ENCODE results near the gene NCK2.

Gene NCK2

DNA sequence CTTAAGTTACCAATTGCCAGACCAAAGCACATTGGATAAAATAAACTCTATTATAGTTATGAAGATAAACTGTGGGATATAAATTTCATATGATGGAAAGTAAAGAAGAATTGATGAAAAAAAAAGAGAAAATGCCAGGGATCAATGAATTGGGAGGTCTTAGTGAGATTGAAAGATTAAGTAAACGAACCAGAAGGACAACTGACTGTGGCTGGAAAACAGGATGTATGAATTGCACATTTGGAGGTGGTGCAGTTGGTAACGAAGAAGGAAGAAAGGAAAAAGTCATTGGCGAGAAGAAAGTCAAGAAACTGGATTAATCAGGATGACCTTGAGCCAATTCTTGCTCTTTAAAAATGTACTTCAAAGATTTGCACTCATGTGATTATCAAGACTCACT, 166.7 kb downstream of the NCK2 start:
- H3K4me2 ChIP-seq (ENCODE audit: insufficient read depth, low read length, poor library complexity, severe bottlenecking), result no peak overlapping the region
- H2BK15ac ChIP-seq (ENCODE audit: low read length), result no peak overlapping the region
- no peak overlapping the region for H3K9ac ChIP-seq (ENCODE audit: low read depth, low read length, poor library complexity)
- H2AFZ ChIP-seq (ENCODE audit: low read length), result no peak overlapping the region
- no peak overlapping the region for H2BK12ac ChIP-seq (ENCODE audit: low read length)
- no peak overlapping the region for H4K91ac ChIP-seq (ENCODE audit: low read depth, low read length, poor library complexity)
- H3K4me1 ChIP-seq (ENCODE audit: control insufficient read depth in 2 of 2, insufficient read depth in 1 of 2, low read depth in 1 of 2, low read length in 2 of 2), result no peaks in the 10 kb centered on the region
- H3K23ac ChIP-seq (ENCODE audit: low read depth, low read length, poor library complexity), result no peak overlapping the region
- no peak overlapping the region for H2BK120ac ChIP-seq (ENCODE audit: low read depth, low read length)
- H3K27me3 ChIP-seq (ENCODE audit: control insufficient read depth in 3 of 3, insufficient read depth in 3 of 3, low read depth in 1 of 3, low read length in 3 of 3), result no peaks in the 10 kb centered on the region
- no peak overlapping the region for H3K4ac ChIP-seq (ENCODE audit: low read length)
- H4K8ac ChIP-seq (ENCODE audit: low read depth, low read length), result no peak overlapping the region
- no CpG with 5 or more reads among the region's 3 CpGs for WGBS, 2 donors (ENCODE audit: extremely low coverage in 2 of 2, insufficient read length in 2 of 2, insufficient replicate concordance in 1 of 2)
- H3K9me3 ChIP-seq (replicated peaks in 1 of 2; ENCODE audit: control insufficient read depth in 2 of 2, insufficient read depth in 1 of 2, low read depth in 1 of 2, low read length in 2 of 2), result peaks cover 0 to 9% of the 10 kb centered on the region in 2 donors
- no peak overlapping the region for H2AK5ac ChIP-seq (ENCODE audit: low read depth, low read length)
- no peaks in the 10 kb centered on the region for H3K36me3 ChIP-seq (replicated peaks in 1 of 2; ENCODE audit: control insufficient read depth in 2 of 2, insufficient read depth in 2 of 2, low read length in 2 of 2)
- DNase-seq (ENCODE audit: low spot score), result no peak
- no peak overlapping the region for H2BK5ac ChIP-seq (ENCODE audit: low read length)
- H3K27ac ChIP-seq (replicated peaks; ENCODE audit: low read length), result no peak overlapping the region
- H3K18ac ChIP-seq (ENCODE audit: low read length), result no peak overlapping the region
- H3K4me3 ChIP-seq (ENCODE audit: low read length in 2 of 2), result no peak overlapping the region
- H3K14ac ChIP-seq (ENCODE audit: low read length), result no peak overlapping the region
- H3K79me1 ChIP-seq (ENCODE audit: low read depth, low read length), result no peaks in the 10 kb centered on the region

DNA sequence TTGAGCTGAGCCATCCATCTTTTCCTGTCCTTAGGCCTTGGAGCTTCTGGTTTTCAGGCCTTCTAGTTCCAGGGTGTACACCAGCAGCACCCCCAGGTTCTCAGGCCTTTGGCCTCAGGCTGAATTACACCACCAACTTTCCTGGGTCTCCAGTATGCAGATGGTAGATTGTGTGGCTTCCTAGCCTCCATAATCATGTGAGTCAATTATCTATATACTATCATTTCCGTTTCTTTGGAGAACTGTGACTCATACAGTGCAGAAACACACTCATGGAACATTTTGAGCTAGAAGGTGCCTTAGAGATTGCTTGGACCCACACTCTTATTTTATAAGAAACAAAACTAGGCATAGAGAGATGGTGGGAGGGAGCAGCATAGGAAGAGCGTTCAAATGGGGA, 167.4 kb downstream of the NCK2 start:
- Histone ChIP-seq H3K36me3 (replicated peaks in 1 of 2; ENCODE audit: control insufficient read depth in 2 of 2, insufficient read depth in 2 of 2, low read length in 2 of 2) (no peaks in the 10 kb centered on the region), H3K27me3 (ENCODE audit: control insufficient read depth in 3 of 3, insufficient read depth in 3 of 3, low read depth in 1 of 3, low read length in 3 of 3) (no peaks in the 10 kb centered on the region), H2BK120ac (ENCODE audit: low read depth, low read length) (no peak overlapping the region), H3K9ac (ENCODE audit: low read depth, low read length, poor library complexity) (no peak overlapping the region), H2BK12ac (ENCODE audit: low read length) (no peak overlapping the region), H4K8ac (ENCODE audit: low read depth, low read length) (no peak overlapping the region), H2AK5ac (ENCODE audit: low read depth, low read length) (no peak overlapping the region), H2AFZ (ENCODE audit: low read length) (no peak overlapping the region), H2BK5ac (ENCODE audit: low read length) (no peak overlapping the region), H3K79me1 (ENCODE audit: low read depth, low read length) (no peaks in the 10 kb centered on the region), H3K18ac (ENCODE audit: low read length) (no peak overlapping the region), H3K9me3 (replicated peaks in 1 of 2; ENCODE audit: control insufficient read depth in 2 of 2, insufficient read depth in 1 of 2, low read depth in 1 of 2, low read length in 2 of 2) (peaks cover 0 to 9% of the 10 kb centered on the region in 2 donors), H3K4me1 (ENCODE audit: control insufficient read depth in 2 of 2, insufficient read depth in 1 of 2, low read depth in 1 of 2, low read length in 2 of 2) (no peaks in the 10 kb centered on the region), H3K14ac (ENCODE audit: low read length) (no peak overlapping the region), H4K91ac (ENCODE audit: low read depth, low read length, poor library complexity) (no peak overlapping the region), H3K4me2 (ENCODE audit: insufficient read depth, low read length, poor library complexity, severe bottlenecking) (no peak overlapping the region), H3K4me3 (ENCODE audit: low read length in 2 of 2) (no peak overlapping the region), H3K23ac (ENCODE audit: low read depth, low read length, poor library complexity) (no peak overlapping the region), H2BK15ac (ENCODE audit: low read length) (no peak overlapping the region), H3K4ac (ENCODE audit: low read length) (no peak overlapping the region), H3K27ac (replicated peaks; ENCODE audit: low read length) (no peak overlapping the region)
- no CpG with 5 or more reads among the region's 2 CpGs for WGBS, 2 donors (ENCODE audit: extremely low coverage in 2 of 2, insufficient read length in 2 of 2, insufficient replicate concordance in 1 of 2)
- no peak for DNase-seq (ENCODE audit: low spot score)

GRCh38 chr2:105915005-105915558, 170.4 kb downstream of the NCK2 start:
- Histone ChIP-seq H3K4me3 (ENCODE audit: low read length in 2 of 2) (no peak overlapping the region), H2BK15ac (ENCODE audit: low read length) (no peak overlapping the region), H3K36me3 (replicated peaks in 1 of 2; ENCODE audit: control insufficient read depth in 2 of 2, insufficient read depth in 2 of 2, low read length in 2 of 2) (no peaks in the 10 kb centered on the region), H3K27ac (replicated peaks; ENCODE audit: low read length) (no peak overlapping the region), H2BK5ac (ENCODE audit: low read length) (no peak overlapping the region), H3K4me1 (ENCODE audit: control insufficient read depth in 2 of 2, insufficient read depth in 1 of 2, low read depth in 1 of 2, low read length in 2 of 2) (peaks cover 0 to 3% of the 10 kb centered on the region in 2 donors), H4K8ac (ENCODE audit: low read depth, low read length) (no peak overlapping the region), H2AFZ (ENCODE audit: low read length) (no peak overlapping the region), H3K23ac (ENCODE audit: low read depth, low read length, poor library complexity) (no peak overlapping the region), H3K79me1 (ENCODE audit: low read depth, low read length) (no peaks in the 10 kb centered on the region), H3K4ac (ENCODE audit: low read length) (no peak overlapping the region), H3K4me2 (ENCODE audit: insufficient read depth, low read length, poor library complexity, severe bottlenecking) (no peak overlapping the region), H2BK12ac (ENCODE audit: low read length) (no peak overlapping the region), H2BK120ac (ENCODE audit: low read depth, low read length) (no peak overlapping the region), H3K9ac (ENCODE audit: low read depth, low read length, poor library complexity) (no peak overlapping the region), H3K18ac (ENCODE audit: low read length) (no peak overlapping the region), H3K27me3 (ENCODE audit: control insufficient read depth in 3 of 3, insufficient read depth in 3 of 3, low read depth in 1 of 3, low read length in 3 of 3) (no peaks in the 10 kb centered on the region), H3K14ac (ENCODE audit: low read length) (no peak overlapping the region), H3K9me3 (replicated peaks in 1 of 2; ENCODE audit: control insufficient read depth in 2 of 2, insufficient read depth in 1 of 2, low read depth in 1 of 2, low read length in 2 of 2) (peaks cover 0 to 9% of the 10 kb centered on the region in 2 donors), H2AK5ac (ENCODE audit: low read depth, low read length) (no peak overlapping the region), H4K91ac (ENCODE audit: low read depth, low read length, poor library complexity) (no peak overlapping the region)
- no peak for DNase-seq (ENCODE audit: low spot score)
- no CpG with 5 or more reads among the region's 2 CpGs for WGBS, 2 donors (ENCODE audit: extremely low coverage in 2 of 2, insufficient read length in 2 of 2, insufficient replicate concordance in 1 of 2)

DNA sequence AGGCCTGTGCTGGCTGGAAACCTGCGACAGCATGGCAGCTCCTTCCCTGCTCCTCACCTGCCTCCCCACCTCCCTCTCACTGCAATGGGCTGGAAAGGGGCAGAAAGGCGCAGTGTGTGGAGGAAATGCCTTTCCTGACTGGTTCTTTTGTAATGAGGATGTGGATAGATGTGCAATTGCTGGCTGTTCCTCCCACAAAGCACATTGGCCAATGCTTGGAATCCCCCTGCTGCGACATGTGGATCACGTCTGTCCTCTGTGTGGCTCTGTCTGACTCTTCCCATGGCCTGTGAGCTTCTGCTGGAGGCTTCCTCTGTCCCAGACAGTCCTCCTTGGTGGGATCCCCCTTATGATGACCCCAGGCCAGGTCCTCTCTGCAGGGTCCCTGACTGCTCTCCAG, 172.5 kb downstream of the NCK2 start:
- Histone ChIP-seq H3K4me2 (ENCODE audit: insufficient read depth, low read length, poor library complexity, severe bottlenecking) (no peak overlapping the region), H2AFZ (ENCODE audit: low read length) (no peak overlapping the region), H3K79me1 (ENCODE audit: low read depth, low read length) (no peaks in the 10 kb centered on the region), H2BK5ac (ENCODE audit: low read length) (peak overlapping the region; percentile 39), H2BK12ac (ENCODE audit: low read length) (no peak overlapping the region), H2BK15ac (ENCODE audit: low read length) (no peak overlapping the region), H3K9me3 (replicated peaks in 1 of 2; ENCODE audit: control insufficient read depth in 2 of 2, insufficient read depth in 1 of 2, low read depth in 1 of 2, low read length in 2 of 2) (peaks cover 0 to 13% of the 10 kb centered on the region in 2 donors), H3K36me3 (replicated peaks in 1 of 2; ENCODE audit: control insufficient read depth in 2 of 2, insufficient read depth in 2 of 2, low read length in 2 of 2) (no peaks in the 10 kb centered on the region), H4K8ac (ENCODE audit: low read depth, low read length) (no peak overlapping the region), H3K27me3 (ENCODE audit: control insufficient read depth in 3 of 3, insufficient read depth in 3 of 3, low read depth in 1 of 3, low read length in 3 of 3) (no peaks in the 10 kb centered on the region), H3K4me3 (ENCODE audit: low read length in 2 of 2) (no peak overlapping the region), H2AK5ac (ENCODE audit: low read depth, low read length) (no peak overlapping the region), H3K14ac (ENCODE audit: low read length) (no peak overlapping the region), H4K91ac (ENCODE audit: low read depth, low read length, poor library complexity) (no peak overlapping the region), H3K27ac (replicated peaks; ENCODE audit: low read length) (no peak overlapping the region), H3K4ac (ENCODE audit: low read length) (no peak overlapping the region), H3K18ac (ENCODE audit: low read length) (peak overlapping the region; percentile 19), H3K9ac (ENCODE audit: low read depth, low read length, poor library complexity) (no peak overlapping the region), H3K23ac (ENCODE audit: low read depth, low read length, poor library complexity) (no peak overlapping the region), H3K4me1 (ENCODE audit: control insufficient read depth in 2 of 2, insufficient read depth in 1 of 2, low read depth in 1 of 2, low read length in 2 of 2) (peaks cover 0 to 3% of the 10 kb centered on the region in 2 donors), H2BK120ac (ENCODE audit: low read depth, low read length) (no peak overlapping the region)
- no peak for DNase-seq (ENCODE audit: low spot score)
- WGBS, 2 donors (ENCODE audit: extremely low coverage in 2 of 2, insufficient read length in 2 of 2, insufficient replicate concordance in 1 of 2), result no CpG with 5 or more reads among the region's 4 CpGs
